Neural cell (in vitro differentiated cells): ENCODE results near the gene WDR5. TPM values are rescaled to one million over a fixed set of nuclear protein-coding genes. Genes with fewer than 3 reads are reported as not detected.

Experiments
- H2AFZ ChIP-seq: fragments of 200-600, 300-800 bp; sonication (generic), shearing (Covaris generic); 2 replicates; pipeline ENCODE4 v1.6.0; 2014; ENCODE audit warnings: low read depth, mild to moderate bottlenecking, antibody characterized with exemption, low read length, moderate library complexity
- H3F3A ChIP-seq: fragments of 200-600 bp; shearing (Covaris generic); 2 replicates; pipeline ENCODE4 v1.6.1; 2016; ENCODE audit warnings: mild to moderate bottlenecking, moderate library complexity, mixed read lengths, antibody characterized with exemption, low read length; ENCODE audit not compliant: insufficient read depth, poor library complexity, severe bottlenecking
- H3K27ac ChIP-seq: fragments of 200-600, 300-800 bp; sonication (generic), shearing (Covaris generic); 2 replicates; pipeline ENCODE4 v1.5.1; 2014; ENCODE audit warnings: mild to moderate bottlenecking, low read length, moderate library complexity
- H3K27me3 ChIP-seq: fragments of 300-800, 200-600 bp; sonication (generic), shearing (Covaris generic); 2 replicates; pipeline ENCODE4 v1.6.0; 2014; ENCODE audit warnings: mild to moderate bottlenecking, low read depth, low read length, moderate library complexity; ENCODE audit not compliant: insufficient read depth
- H3K36me3 ChIP-seq: fragments of 300-800, 200-600 bp; sonication (generic), shearing (Covaris generic); 2 replicates; pipeline ENCODE4 v1.5.1; 2014; ENCODE audit warnings: mild to moderate bottlenecking, antibody characterized with exemption, low read length, moderate library complexity; ENCODE audit not compliant: insufficient read depth
- H3K4me2 ChIP-seq: fragments of 300-800, 200-600 bp; sonication (generic), shearing (Covaris generic); 2 replicates; pipeline ENCODE4 v1.6.0; 2014; ENCODE audit warnings: mild to moderate bottlenecking, low read length
- H3K4me3 ChIP-seq: fragments of 300-800, 200-600 bp; sonication (generic), shearing (Covaris generic); 2 replicates; pipeline ENCODE4 v1.5.1; 2014; ENCODE audit warnings: mild to moderate bottlenecking, low read length, moderate library complexity
- H3K79me2 ChIP-seq: fragments of 200-600 bp; shearing (Covaris generic); replicated peaks from 2 replicates; pipeline ENCODE4 v1.6.0; 2014; ENCODE audit warnings: mild to moderate bottlenecking, low read length, moderate library complexity; ENCODE audit not compliant: insufficient read depth
- H3K9ac ChIP-seq: fragments of 300-800, 200-600 bp; sonication (generic), shearing (Covaris generic); 2 replicates; pipeline ENCODE4 v1.6.1; 2016; ENCODE audit warnings: mild to moderate bottlenecking, low read length, mixed read lengths
- H3K9me2 ChIP-seq: fragments of 200-600 bp; shearing (Covaris generic); 2 replicates; pipeline ENCODE4 v1.6.1; 2016; ENCODE audit warnings: mild to moderate bottlenecking, low read length, mixed read lengths; ENCODE audit not compliant: insufficient read depth
- H3K9me3 ChIP-seq: fragments of 200-600, 300-800 bp; sonication (generic), shearing (Covaris generic); 2 replicates; pipeline ENCODE4 v1.6.1; 2016; ENCODE audit warnings: mild to moderate bottlenecking, mixed run types, low read length, moderate library complexity, mixed read lengths
- H4K20me1 ChIP-seq: fragments of 200-600 bp; shearing (Covaris generic); 2 replicates; pipeline ENCODE4 v1.6.1; 2016; ENCODE audit warnings: mild to moderate bottlenecking, mixed run types; ENCODE audit not compliant: insufficient read depth
- EP300 ChIP-seq: fragments of 450-650 bp; conservative IDR thresholded peaks from 2 replicates; pipeline ENCODE4 v1.6.1; 2014; ENCODE audit warnings: antibody characterized with exemption, mild to moderate bottlenecking, moderate library complexity; ENCODE audit not compliant: poor library complexity, severe bottlenecking
- EZH2 ChIP-seq: fragments of 200-600, 300-800 bp; shearing (Covaris generic), sonication (generic); IDR thresholded peaks from 2 replicates; pipeline ENCODE4 v1.6.1; 2014; ENCODE audit warnings: antibody characterized with exemption, low read length, borderline replicate concordance, mild to moderate bottlenecking; ENCODE audit not compliant: insufficient read depth, poor library complexity, severe bottlenecking
- MXI1 ChIP-seq: fragments of 450-650 bp; conservative IDR thresholded peaks from 2 replicates; pipeline ENCODE4 v1.6.1; 2014; ENCODE audit warnings: antibody characterized with exemption, mild to moderate bottlenecking; ENCODE audit not compliant: poor library complexity, severe bottlenecking
- POLR2AphosphoS5 ChIP-seq: IDR thresholded peaks from 2 replicates; pipeline ENCODE4 v1.6.1; 2012
- RAD21 ChIP-seq: fragments of 450-650 bp; conservative IDR thresholded peaks from 2 replicates; pipeline ENCODE4 v1.6.1; 2014; ENCODE audit warnings: antibody characterized with exemption, mild to moderate bottlenecking, moderate library complexity
- SMC3 ChIP-seq: fragments of 450-650 bp; conservative IDR thresholded peaks from 2 replicates; pipeline ENCODE4 v1.6.1; 2014; ENCODE audit warnings: antibody characterized with exemption, mild to moderate bottlenecking, moderate library complexity; ENCODE audit not compliant: poor library complexity
- TAF1 ChIP-seq: IDR thresholded peaks from 2 replicates; pipeline ENCODE4 v1.6.1; 2012; ENCODE audit warnings: low read depth
- polyA plus RNA-seq: library from polyadenylated mRNA; depleted of rRNA; stranded (reverse); fragments of >200 nt; gene quantifications from 2 replicates; pipeline ENCODE4 v1.2.3, GENCODE V29; 2014
- TF ChIP-seq, protein P1 (sequence below): fragments of 450-650 bp; IDR thresholded peaks from 2 replicates; pipeline ENCODE4 v1.5.1; 2014; ENCODE audit warnings: antibody characterized with exemption, mild to moderate bottlenecking, moderate library complexity; ENCODE audit not compliant: poor library complexity, severe bottlenecking
- TF ChIP-seq, protein P2 (sequence below): IDR thresholded peaks from 2 replicates; pipeline ENCODE4 v1.6.1; 2012; ENCODE audit warnings: borderline replicate concordance

WDR5 gene
- polyA plus RNA-seq, 1 donor from 2014 or later: 40.2 TPM

DNA sequence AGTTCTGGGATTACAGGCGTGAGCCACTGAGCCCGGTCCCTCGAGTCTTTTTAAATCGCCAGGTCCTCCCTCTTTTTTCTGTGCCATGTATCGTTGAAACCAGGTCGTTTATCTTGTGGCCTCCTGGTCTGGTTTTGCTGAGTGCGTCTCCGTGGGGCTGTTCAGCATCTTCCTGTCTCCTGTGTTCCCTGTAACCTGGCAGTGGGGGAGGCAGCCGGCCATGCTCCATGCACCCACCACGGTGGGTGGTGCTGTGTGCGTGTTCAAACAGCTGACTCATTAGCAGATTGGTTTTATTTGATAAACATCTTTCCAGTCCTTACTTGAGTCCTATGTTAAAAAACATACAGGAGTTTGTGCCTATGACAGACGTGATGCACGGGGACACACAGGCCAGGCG lies 25.8 kb downstream of the WDR5 start:
- Histone ChIP-seq H3K9ac (no peak overlapping the region), H3K27me3 (no peaks in the 10 kb centered on the region), H3K9me2 (no peaks in the 10 kb centered on the region), H3K4me2 (no peak overlapping the region), H4K20me1 (no peaks in the 10 kb centered on the region), H2AFZ (no peak overlapping the region), H3F3A (no peaks in the 10 kb centered on the region), H3K79me2 (no peaks in the 10 kb centered on the region), H3K27ac (no peak overlapping the region), H3K4me3 (no peak overlapping the region), H3K9me3 (no peaks in the 10 kb centered on the region), H3K36me3 (no peaks in the 10 kb centered on the region)
- TF ChIP-seq EZH2 (no peak), POLR2AphosphoS5 (no peak), RAD21 (no peak), TAF1 (no peak), SMC3 (no peak)

DNA sequence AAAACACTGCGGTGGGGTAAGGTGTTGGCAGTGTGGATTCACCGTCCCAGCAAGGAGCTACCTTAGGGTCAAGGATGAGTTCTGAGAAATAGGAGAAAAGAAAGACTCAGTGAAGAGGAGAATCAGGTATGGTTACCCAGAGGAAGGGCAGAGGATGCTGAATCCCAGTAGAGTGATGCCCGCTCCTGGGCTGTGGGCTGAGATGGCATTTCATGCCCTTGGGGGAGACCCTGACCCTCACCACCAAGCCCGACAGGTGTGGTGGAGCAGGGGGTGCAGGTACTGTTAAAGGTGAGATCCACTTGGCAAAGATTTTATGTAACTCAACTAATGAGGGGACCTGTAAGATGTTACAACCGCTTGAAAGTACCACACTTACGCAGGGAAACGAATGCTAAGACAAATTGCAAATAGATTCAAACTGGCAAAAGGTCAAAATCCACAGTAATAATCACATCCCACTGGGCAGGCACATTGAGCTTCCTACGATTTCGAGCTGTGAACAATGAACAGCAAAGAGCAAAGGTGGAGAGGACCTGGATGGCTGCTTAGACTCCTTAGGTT lies 26.4 kb downstream of the WDR5 start:
- Histone ChIP-seq H4K20me1 (no peaks in the 10 kb centered on the region), H3K27me3 (no peaks in the 10 kb centered on the region), H3K9me3 (no peaks in the 10 kb centered on the region), H3K4me3 (no peak overlapping the region), H3K9ac (no peak overlapping the region), H3K79me2 (no peaks in the 10 kb centered on the region), H3K36me3 (no peaks in the 10 kb centered on the region), H2AFZ (no peak overlapping the region), H3F3A (no peaks in the 10 kb centered on the region), H3K4me2 (no peak overlapping the region), H3K9me2 (no peaks in the 10 kb centered on the region), H3K27ac (no peak overlapping the region)
- no peak for TF ChIP-seq EZH2
- TF ChIP-seq, protein P1, sequence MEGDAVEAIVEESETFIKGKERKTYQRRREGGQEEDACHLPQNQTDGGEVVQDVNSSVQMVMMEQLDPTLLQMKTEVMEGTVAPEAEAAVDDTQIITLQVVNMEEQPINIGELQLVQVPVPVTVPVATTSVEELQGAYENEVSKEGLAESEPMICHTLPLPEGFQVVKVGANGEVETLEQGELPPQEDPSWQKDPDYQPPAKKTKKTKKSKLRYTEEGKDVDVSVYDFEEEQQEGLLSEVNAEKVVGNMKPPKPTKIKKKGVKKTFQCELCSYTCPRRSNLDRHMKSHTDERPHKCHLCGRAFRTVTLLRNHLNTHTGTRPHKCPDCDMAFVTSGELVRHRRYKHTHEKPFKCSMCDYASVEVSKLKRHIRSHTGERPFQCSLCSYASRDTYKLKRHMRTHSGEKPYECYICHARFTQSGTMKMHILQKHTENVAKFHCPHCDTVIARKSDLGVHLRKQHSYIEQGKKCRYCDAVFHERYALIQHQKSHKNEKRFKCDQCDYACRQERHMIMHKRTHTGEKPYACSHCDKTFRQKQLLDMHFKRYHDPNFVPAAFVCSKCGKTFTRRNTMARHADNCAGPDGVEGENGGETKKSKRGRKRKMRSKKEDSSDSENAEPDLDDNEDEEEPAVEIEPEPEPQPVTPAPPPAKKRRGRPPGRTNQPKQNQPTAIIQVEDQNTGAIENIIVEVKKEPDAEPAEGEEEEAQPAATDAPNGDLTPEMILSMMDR: no peak
- no peak for TF ChIP-seq MXI1
- no peak for TF ChIP-seq EP300
- TF ChIP-seq, protein P2, sequence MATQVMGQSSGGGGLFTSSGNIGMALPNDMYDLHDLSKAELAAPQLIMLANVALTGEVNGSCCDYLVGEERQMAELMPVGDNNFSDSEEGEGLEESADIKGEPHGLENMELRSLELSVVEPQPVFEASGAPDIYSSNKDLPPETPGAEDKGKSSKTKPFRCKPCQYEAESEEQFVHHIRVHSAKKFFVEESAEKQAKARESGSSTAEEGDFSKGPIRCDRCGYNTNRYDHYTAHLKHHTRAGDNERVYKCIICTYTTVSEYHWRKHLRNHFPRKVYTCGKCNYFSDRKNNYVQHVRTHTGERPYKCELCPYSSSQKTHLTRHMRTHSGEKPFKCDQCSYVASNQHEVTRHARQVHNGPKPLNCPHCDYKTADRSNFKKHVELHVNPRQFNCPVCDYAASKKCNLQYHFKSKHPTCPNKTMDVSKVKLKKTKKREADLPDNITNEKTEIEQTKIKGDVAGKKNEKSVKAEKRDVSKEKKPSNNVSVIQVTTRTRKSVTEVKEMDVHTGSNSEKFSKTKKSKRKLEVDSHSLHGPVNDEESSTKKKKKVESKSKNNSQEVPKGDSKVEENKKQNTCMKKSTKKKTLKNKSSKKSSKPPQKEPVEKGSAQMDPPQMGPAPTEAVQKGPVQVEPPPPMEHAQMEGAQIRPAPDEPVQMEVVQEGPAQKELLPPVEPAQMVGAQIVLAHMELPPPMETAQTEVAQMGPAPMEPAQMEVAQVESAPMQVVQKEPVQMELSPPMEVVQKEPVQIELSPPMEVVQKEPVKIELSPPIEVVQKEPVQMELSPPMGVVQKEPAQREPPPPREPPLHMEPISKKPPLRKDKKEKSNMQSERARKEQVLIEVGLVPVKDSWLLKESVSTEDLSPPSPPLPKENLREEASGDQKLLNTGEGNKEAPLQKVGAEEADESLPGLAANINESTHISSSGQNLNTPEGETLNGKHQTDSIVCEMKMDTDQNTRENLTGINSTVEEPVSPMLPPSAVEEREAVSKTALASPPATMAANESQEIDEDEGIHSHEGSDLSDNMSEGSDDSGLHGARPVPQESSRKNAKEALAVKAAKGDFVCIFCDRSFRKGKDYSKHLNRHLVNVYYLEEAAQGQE: no peak
- no peak for TF ChIP-seq TAF1
- no peak for TF ChIP-seq RAD21
- no peak for TF ChIP-seq POLR2AphosphoS5
- TF ChIP-seq SMC3: no peak
